ENCODE measurements around the gene PCGF1.

GRCh38 chr2:74556831-74557370 is 49.4 kb upstream of the PCGF1 start:
- TF ChIP-seq POLR2A (IDR thresholded peaks at IDR 0.05) (no peak), POLR2AphosphoS5 (IDR thresholded peaks at IDR 0.05) (no peak)
- TF ChIP-seq, protein P1, sequence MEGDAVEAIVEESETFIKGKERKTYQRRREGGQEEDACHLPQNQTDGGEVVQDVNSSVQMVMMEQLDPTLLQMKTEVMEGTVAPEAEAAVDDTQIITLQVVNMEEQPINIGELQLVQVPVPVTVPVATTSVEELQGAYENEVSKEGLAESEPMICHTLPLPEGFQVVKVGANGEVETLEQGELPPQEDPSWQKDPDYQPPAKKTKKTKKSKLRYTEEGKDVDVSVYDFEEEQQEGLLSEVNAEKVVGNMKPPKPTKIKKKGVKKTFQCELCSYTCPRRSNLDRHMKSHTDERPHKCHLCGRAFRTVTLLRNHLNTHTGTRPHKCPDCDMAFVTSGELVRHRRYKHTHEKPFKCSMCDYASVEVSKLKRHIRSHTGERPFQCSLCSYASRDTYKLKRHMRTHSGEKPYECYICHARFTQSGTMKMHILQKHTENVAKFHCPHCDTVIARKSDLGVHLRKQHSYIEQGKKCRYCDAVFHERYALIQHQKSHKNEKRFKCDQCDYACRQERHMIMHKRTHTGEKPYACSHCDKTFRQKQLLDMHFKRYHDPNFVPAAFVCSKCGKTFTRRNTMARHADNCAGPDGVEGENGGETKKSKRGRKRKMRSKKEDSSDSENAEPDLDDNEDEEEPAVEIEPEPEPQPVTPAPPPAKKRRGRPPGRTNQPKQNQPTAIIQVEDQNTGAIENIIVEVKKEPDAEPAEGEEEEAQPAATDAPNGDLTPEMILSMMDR (IDR thresholded peaks at IDR 0.05) = no peak
